NCI-H2171 (cell line): ENCODE results near the gene SPATA17.

Source experiments
- DNase-seq: peaks from one replicate; lab custom pipeline; 2025; lab: John Stamatoyannopoulos, UW

Gene SPATA17

GRCh38 chr1:217917281-217917887, 286.2 kb downstream of the SPATA17 start:
- peak; percentile 79 for DNase-seq

- no peak for DNase-seq
These were observed 288.7 kb downstream of the SPATA17 start for GRCh38 chr1:217919683-217920388.
